DMS79 treated with DMSO at 0.1 percent for 48 hours (cell line): ENCODE measurements around the gene OR10Z1.

Experiments used
- DNase-seq: peaks from one replicate; lab custom pipeline; 2025; lab: John Stamatoyannopoulos, UW

The OR10Z1 gene, protein sequence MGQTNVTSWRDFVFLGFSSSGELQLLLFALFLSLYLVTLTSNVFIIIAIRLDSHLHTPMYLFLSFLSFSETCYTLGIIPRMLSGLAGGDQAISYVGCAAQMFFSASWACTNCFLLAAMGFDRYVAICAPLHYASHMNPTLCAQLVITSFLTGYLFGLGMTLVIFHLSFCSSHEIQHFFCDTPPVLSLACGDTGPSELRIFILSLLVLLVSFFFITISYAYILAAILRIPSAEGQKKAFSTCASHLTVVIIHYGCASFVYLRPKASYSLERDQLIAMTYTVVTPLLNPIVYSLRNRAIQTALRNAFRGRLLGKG

DNA sequence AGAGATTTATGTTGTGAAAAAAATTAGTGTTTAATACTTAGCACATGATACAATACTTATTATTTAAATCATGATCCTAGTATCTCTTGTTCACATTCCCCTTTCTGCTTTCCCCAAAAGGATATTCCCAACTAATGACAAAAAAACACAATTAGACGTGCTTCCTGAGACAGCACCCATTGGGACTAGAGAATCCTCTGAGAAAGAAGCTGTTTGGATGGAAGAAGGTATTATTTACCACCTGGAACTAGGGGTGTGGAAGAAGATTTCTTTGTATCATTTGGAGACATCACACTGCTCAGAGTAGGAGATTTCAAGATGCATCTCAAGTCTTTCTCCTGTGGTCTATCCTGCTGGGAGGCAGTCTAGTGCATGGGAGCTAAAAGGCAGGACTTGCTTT is at the start of gene OR10Z1:
Gene OR10Z1 (plus strand): TSS at position 301 of the 400 bp plus-strand sequence. CDS start 1,171 bp downstream, outside the sequence.
- no peak for DNase-seq

DNA sequence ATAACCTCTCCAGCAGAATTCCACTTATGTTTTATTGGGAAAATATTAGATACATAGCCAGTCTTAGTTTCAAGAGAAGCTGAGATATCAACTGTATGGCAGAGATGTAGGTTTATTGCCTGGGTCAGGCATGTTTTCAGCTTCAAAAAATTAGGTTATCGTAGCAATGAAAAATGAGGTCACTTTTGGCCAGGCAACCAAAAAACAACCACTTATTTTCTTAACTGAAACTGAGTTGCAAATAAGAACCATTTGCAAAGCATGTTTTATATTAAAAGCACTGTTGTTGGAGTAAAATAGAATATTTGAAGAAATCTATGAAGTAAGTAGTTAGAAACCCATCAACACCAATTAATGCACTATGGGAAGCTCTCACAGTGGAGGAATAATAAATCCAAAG is 45.4 kb upstream of the OR10Z1 start:
- no peak for DNase-seq

DNA sequence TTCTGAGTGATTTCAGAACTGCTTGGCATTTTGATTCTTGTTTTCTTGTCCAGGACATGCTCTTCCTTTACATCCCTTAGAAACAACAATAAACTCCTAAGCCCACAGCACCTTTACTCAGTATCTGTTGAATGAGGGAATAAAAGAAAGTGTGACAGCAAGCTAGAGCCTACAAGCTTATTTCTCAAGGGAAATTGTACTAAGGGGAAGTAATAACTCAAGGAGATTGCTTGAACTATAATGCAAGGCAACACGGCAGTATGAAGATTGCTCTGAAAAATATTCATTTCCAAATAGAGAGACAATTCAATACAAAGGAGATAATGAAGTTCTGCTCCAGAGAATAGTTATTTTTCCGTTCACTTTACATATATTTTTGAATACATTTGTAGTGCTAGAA is 41.2 kb upstream of the OR10Z1 start:
- DNase-seq: no peak

DNA sequence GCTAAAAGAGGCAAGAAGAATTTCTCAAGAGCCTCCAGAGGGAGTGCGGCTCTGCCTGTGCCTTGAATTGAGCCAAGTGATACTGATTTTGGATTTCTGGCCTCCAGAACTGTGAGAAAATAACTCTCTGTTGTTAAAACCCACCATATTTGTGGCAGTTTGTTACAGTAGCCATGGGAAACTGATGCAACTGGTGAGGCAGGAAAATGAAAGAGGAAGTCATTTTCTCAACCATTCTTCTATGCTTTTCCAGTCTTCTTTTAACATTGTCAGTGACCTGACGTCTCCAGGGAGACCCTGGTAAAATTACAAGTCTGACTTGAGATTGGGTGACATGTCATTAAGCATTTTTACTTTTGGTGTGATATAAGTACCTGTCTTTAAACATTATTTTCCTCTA is 40.5 kb upstream of the OR10Z1 start:
- no peak for DNase-seq

DNA sequence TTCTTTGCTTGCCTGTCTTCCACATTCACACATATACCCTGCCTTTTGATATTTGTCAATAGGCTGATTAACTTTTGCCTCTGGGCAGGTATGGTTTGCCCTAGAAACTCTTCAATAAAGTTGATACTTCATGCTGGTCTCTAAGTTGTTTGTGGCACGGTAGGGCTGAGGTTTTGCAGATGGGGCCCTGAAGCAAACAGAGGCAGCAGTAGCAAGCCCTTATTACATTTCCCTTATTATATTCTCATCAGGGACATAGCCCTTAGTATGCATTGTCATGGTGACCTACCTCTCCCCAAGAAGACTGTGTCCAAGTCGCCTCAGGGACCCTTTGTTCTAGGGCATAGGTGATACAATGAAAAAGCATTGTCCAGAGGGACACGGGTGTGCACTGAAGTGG is 34.6 kb upstream of the OR10Z1 start, which contains the start of gene OR6P1:
Gene OR6P1 (minus strand): TSS at position 101 of the 400 bp plus-strand sequence. CDS start 6,976 bp downstream, outside the sequence.
- no peak for DNase-seq

DNA sequence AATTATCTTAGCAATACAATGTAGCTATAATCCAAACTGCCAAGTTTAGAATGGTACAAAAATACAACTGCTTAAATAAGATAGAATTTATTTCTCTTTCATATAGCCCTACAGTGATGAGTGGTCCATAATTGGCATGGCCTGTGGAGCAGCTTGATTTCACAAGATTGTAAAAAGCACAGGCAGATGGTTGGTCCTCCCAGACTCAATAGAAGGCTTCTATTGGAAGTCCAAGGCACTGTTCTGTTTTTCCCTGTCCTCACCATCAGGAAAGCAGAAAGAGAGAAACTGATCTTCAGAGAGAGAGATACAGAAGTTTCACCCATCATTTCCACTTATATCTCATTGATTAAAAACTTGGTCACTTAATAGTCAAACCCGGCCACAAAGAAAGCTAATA is 32.8 kb upstream of the OR10Z1 start:
- DNase-seq: no peak

DNA sequence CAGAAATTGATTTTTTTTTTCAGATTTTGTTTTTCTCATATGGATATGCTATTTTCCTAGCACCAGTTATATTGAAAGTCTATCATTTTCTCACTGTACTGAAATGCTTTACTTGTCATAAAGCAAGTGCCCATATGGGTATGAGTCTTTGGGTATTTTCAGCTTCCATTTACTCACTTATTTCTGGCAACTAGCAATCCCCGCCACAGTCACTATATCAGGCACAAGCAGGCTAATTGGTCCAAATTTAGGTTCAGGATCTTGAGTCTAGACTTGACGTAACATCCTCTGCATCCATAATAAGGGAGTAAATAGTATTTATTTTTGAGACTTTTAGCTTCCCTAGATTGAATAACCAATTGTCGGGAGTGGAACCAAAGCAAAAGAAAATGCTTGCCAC is 27.5 kb upstream of the OR10Z1 start:
- DNase-seq: no peak

DNA sequence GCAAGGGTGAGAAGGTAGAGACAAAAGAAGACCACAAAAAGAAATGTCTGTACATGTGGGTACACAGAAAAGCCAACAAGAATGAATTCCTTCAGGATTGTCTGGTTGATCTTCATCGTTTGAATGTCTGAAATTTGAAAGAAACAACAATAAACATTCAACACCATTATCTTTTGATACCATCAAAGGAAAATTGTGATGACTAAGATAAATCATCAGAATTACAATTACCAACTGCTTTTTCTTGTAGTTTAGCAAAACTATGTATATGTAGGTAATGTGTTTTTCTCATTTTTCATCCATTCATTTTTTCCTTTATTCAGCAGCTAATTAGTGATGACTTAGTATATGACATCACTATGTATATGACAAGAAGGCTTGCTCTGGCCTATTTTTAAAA is 25.3 kb upstream of the OR10Z1 start, which contains the start of gene OR10X1:
Gene OR10X1 (minus strand): TSS at position 167 of the 400 bp plus-strand sequence. CDS start 0 bp downstream, at position 167.
- DNase-seq: no peak

DNA sequence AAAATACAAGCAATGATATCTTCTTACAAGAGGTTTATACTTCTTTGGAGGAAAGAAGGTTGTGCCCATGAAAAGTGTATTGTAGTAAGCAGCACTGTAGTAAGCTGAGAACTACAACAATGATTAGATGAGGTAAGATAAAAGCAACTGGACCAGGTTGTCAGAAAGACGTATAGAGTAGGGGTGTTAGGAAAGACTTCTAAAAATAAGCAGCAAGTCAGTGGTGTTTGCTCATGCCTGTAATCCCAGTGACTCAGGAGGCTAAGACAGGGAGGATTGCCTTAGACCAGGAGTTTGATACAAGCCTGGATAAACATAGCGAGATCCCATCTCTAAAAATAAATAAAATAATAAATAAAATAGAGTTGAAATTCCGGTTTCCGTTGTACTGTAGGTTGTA is 21.1 kb upstream of the OR10Z1 start:
- DNase-seq: no peak

DNA sequence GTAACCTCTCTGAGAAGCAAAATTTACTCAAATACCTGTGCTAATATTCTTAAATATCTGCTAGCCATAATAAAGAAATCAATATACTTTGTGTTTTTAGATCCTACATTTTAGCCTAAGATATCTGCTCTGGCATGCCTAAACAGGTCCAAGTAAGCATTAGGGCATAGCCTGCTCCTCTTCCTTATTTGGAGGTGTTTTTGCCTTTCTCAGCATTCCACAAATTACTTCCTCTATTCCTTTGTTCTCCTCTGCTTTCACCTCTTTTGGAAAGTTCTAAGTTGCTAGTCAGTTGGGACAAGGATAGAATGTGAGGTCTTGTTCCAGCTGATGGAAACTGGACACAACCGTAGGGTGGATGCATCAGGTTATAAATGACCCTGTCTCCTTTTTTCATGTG is 18.1 kb upstream of the OR10Z1 start:
- DNase-seq: no peak

DNA sequence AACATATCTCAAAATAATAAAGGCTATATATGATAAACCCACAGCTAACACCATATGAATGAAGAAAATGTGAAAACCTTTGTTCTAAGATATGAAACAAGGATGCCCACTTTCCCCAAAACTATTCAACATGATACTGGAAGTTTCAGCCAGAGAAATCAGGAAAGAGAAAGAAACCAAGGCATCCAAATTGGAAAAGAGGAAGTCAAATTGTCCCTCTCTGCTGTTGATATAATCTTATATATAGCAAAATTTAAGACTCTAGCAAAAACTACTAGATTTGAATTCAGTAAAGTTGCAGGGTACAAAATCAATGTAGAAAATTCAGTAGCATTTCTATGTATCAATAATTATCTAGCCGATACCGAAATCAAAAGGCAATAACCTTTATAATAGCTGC is 4.3 kb upstream of the OR10Z1 start:
- DNase-seq: no peak

DNA sequence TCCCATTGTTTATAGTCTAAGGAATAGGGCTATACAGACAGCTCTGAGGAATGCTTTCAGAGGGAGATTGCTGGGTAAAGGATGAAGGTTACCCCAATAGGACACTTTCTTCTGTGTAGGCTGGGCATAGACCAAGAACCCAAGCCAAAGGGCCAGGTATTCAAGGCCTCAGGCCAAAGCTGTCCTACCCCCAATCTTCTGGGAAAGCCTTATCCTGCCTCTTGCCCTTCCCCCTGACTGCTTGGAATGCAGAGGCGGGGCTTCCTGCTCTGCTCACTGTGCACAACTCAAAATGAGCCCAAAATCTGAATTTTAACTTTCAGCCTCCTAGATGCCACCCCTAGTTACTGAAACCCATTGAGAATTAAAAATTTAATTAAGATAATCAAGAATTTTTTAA is 2.2 kb downstream of the OR10Z1 start:
- no peak for DNase-seq

DNA sequence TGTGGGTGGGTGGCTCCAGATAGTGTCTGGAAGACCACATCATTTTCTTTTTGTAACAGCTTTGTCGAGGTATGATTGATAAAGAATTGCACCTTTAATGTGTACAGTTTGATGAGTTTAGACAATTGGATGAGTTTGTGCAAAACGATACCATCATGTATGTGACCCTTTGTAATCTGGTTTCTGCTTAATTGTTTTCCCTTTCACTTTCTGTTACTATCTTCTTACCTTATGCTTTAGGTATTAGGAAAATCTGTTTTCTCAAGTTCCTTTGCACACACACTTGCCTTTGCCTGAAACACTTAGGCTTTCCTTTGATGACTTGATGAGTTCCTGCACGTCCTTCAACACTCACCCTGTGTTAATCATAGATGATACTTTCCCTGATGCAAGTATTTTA is 6.8 kb downstream of the OR10Z1 start:
- DNase-seq: no peak

DNA sequence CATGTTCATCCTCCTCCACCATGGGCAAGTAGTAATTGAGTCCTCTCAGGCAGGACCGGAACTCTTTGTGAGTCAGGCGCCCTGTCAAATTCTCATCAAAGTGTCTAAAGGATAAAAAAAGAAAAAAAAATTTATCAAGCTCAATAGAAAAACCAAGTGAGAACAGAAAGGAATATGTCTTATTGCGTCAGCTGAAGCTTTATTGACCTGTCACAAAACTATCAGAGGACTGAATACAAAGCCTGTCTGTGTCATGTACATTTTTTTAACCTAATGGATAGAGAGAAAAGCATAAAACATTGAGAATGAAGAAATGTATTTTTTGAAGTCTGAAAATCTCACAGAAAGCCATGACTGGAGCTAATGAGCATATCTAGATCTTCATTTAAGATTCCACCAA is 8.7 kb downstream of the OR10Z1 start:
- DNase-seq: no peak

DNA sequence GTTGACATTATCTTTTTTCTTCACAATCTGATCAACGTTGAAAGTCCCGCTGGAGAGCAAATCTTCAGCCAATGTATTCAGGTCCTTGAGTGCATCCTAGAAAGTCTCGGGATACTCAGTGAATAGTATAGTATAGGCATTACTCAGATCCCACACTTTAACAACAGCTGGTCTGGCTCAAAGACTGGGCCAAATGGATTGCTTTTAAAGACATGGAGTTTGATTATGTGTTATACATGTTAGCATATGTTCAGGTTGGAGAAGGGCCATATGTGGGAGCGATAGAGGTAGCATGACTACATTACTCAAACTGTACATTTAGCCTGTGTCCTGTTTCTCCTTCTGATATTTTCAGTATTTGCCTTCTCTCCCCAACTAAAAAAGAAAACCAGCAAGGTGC is 33.1 kb downstream of the OR10Z1 start:
- no peak for DNase-seq

DNA sequence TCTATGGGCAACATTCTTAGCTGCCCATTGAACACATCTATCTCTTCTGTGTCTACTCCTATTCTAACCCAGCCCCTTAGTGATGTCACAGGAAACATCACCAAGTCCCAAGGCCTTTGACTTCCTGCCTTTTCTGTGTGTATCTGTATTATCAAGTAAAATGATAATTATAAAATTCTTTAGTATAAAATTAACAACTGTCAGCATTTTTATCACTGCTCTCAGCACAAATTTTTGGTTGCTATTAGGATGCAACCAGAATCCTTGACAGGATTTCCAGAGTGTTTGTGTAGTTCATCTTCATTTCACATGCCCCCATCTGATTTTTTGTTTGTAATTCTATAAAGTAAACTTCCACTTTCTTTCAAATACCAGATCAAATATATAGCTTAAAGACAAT is 33.8 kb downstream of the OR10Z1 start:
- DNase-seq: no peak

DNA sequence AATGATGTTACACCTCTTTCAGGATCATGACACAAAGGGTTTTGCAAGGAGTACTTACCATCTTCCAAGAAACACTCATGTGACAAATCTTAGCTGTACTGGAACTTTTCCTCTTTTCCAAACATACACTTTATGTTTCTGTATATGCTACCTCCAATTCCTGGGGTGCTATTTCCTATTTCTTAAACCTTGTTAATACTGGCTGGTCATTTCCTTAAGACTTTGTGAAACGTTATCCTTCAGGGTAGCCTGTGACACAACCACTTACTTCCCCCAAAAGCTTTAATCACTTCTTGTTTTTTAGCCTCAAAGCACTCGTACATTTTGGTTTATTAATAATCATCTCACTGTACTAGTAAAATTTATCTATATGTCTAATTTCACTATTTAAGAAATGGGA is 39.4 kb downstream of the OR10Z1 start:
- DNase-seq: no peak

DNA sequence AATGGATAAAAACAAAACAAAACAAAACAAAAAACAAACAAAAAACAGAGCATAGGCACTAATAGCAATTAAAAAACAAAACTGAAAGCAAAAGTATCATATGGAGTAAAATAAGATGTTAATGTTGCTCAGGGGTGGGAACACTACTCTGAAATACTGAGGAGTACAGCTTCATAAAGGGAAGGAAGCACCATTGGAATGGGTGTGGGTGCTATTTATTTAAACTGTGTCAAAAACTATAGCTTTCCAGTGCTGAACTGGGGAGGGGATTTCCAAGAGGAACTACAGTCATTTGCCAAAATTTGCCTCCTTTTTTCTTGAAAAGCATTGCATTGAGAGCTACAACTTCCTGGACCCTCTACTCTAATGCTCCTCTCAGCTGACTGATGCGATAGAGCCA is 41.4 kb downstream of the OR10Z1 start:
- DNase-seq: no peak

DNA sequence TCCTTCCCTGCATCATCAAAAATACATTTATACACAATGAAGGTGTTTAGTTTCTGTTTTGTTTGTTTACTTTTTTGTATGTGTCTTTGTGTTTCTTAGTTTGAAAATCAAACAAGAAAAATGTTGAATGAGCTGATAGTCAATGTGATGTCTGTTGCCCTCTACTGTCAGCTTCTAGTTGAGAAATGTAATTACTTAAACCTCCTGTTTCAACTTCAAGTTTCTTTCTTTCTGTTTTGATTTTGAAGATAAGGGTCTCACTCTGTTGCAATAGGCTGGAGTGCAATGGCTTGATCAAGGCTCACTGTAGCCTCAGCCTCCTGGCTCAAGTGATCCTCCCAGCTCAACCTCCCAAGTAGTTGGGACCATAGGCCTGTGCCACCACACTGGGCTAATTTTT is 44.0 kb downstream of the OR10Z1 start:
- DNase-seq: no peak

DNA sequence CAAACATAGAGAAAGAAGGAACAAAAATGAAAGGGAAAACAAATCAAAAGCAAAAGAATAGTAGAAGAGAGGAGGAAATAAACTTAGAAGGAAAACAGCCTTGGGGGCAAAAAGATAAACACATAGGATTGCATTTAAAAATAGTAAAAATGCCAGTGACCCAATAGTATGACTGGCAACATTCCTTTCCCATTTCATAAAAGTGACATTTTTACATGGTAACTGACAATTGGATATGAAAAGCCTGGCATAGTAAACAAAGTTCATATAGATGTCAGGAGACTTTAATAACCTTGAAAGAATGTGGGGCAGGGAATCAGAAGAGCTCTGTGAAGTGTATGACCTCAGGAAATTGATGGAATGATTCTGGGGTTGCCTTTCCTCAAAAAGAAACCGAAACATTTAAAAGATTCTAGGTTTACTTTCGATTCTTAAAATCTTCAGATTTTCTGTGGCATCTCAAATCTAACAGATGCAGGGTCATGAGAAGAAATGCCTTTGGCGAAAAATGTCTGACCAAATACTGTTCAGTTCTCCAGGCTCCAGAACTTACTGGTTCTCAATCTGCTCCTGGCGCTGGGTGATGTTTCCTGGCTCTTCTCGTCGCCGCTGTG is 47.8 kb downstream of the OR10Z1 start:
- DNase-seq: no peak

DNA sequence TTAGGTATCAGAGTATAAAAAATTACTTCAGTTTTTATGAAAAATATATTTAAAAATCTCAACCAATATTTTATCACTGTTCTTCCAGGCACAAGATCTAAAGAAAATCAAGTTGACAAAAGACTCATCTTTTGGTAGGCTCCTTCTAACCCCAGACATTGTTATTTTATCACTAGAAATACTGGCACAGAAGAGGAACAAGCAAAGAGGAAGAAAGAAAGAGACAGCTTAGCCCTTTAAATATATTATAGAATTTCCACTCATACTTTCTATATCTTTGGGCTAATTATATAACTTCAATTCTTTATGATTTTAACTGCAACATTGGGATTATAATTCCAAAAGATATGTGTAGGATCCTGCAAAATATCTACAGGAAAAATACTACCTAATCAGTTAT is 49.0 kb downstream of the OR10Z1 start:
- no peak for DNase-seq

DNA sequence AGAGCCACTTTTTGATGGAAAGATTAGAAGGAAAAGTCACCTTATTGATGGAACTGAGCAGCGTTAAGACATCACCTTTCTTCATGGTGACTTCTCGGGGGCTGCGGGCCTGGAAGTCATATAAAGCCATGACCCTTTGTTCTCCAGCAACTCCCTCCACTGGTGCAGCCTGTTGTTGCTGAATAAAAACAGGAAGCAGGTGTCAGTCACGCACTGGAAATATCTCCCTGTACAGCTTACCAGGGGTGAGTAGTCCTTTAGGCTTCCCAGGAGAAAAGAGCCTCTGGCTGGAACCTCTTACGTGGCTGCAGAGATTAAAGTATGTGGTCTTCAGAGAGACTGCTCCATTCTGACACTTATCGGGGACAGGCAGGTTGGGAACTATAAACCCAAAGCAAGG is 49.5 kb downstream of the OR10Z1 start:
- DNase-seq: no peak
